SU-DHL-6 (cell line): Measurements from ENCODE around the gene GJD4.

Experiments used
- H2AFZ ChIP-seq: fragments of 200-600 bp; sonication (generic); 2 replicates; pipeline ENCODE4 v1.6.1; 2014; ENCODE audit warnings: low read depth, mild to moderate bottlenecking, moderate library complexity, mixed read lengths, antibody characterized with exemption, low read length; ENCODE audit not compliant: severe bottlenecking
- H3F3A ChIP-seq: fragments of 200-600 bp; shearing (Covaris generic); 2 replicates; pipeline ENCODE4 v1.6.0; 2016; ENCODE audit warnings: antibody characterized with exemption, mild to moderate bottlenecking; ENCODE audit not compliant: insufficient read depth
- H3K27ac ChIP-seq: fragments of 200-600 bp; sonication (generic); 2 replicates; pipeline ENCODE4 v1.5.1; 2016; ENCODE audit warnings: low read depth, mild to moderate bottlenecking, low read length, moderate library complexity, mixed read lengths
- H3K27me3 ChIP-seq: fragments of 200-600 bp; sonication (generic), shearing (Covaris generic); 2 replicates; pipeline ENCODE4 v1.6.0; 2014; ENCODE audit warnings: mild to moderate bottlenecking, low read length
- H3K36me3 ChIP-seq: fragments of 200-600 bp; sonication (generic); 2 replicates; pipeline ENCODE4 v1.6.1; 2014; ENCODE audit warnings: mild to moderate bottlenecking, low read length, mixed read lengths
- H3K4me2 ChIP-seq: fragments of 300-600, 200-600 bp; shearing (Covaris generic), sonication (generic); 2 replicates; pipeline ENCODE4 v1.6.0; 2014; ENCODE audit warnings: low read length, low read depth, mild to moderate bottlenecking; ENCODE audit not compliant: poor library complexity, severe bottlenecking
- H3K4me3 ChIP-seq: fragments of 200-600 bp; sonication (generic); 2 replicates; pipeline ENCODE4 v1.5.1; 2014; ENCODE audit warnings: antibody characterized with exemption, low read length, mild to moderate bottlenecking, mixed read lengths; ENCODE audit not compliant: insufficient read depth, poor library complexity, severe bottlenecking
- H3K79me2 ChIP-seq: fragments of 200-600 bp; sonication (generic); 2 replicates; pipeline ENCODE4 v1.6.1; 2014; ENCODE audit warnings: mild to moderate bottlenecking, low read length, moderate library complexity; ENCODE audit not compliant: insufficient read depth
- H3K9ac ChIP-seq: fragments of 200-600 bp; sonication (generic); 2 replicates; pipeline ENCODE4 v1.7.0; 2014; ENCODE audit warnings: mild to moderate bottlenecking, low read length
- H3K9me2 ChIP-seq: fragments of 200-600 bp; sonication (generic); replicated peaks from 2 replicates; pipeline ENCODE4 v1.6.1; 2014; ENCODE audit warnings: low read length; ENCODE audit not compliant: insufficient read depth
- H3K9me3 ChIP-seq: fragments of 200-600 bp; sonication (generic); 2 replicates; pipeline ENCODE4 v1.6.1; 2014; ENCODE audit warnings: low read length, mixed read lengths; ENCODE audit not compliant: insufficient read depth
- H4K20me1 ChIP-seq: fragments of 200-600 bp; sonication (generic); 2 replicates; pipeline ENCODE4 v1.6.1; 2014; ENCODE audit warnings: low read depth, mild to moderate bottlenecking, antibody characterized with exemption, low read length, moderate library complexity, mixed read lengths
- CTCF ChIP-seq: fragments of 200-600 bp; sonication (generic); IDR thresholded peaks from one replicate; pipeline ENCODE4 v1.5.1; 2017; ENCODE audit warnings: antibody characterized with exemption, mild to moderate bottlenecking, low read length, moderate library complexity; ENCODE audit not compliant: insufficient read depth, poor library complexity, severe bottlenecking
- EZH2phosphoT487 ChIP-seq: fragments of 200-600 bp; sonication (generic), shearing (Covaris generic); conservative IDR thresholded peaks from 2 replicates; pipeline ENCODE4 v1.6.1; 2018; ENCODE audit warnings: mild to moderate bottlenecking, antibody characterized with exemption, low read length, moderate library complexity, mixed read lengths

The GJD4 gene

GRCh38 chr10:35631404-35631803, 26.3 kb downstream of the GJD4 start:
- no peaks in the 10 kb centered on the region for H3F3A ChIP-seq
- H3K79me2 ChIP-seq = no peaks in the 10 kb centered on the region
- no peak overlapping the region for H2AFZ ChIP-seq
- no peak for TF ChIP-seq EZH2phosphoT487
- TF ChIP-seq CTCF = no peak
- H3K9me2 ChIP-seq = no peaks in the 10 kb centered on the region
- no peak overlapping the region for H3K9ac ChIP-seq
- H3K4me2 ChIP-seq = no peak overlapping the region
- no peaks in the 10 kb centered on the region for H4K20me1 ChIP-seq
- H3K36me3 ChIP-seq = no peaks in the 10 kb centered on the region
- no peak overlapping the region for H3K27ac ChIP-seq
- no peaks in the 10 kb centered on the region for H3K27me3 ChIP-seq
- no peak overlapping the region for H3K4me3 ChIP-seq
- H3K9me3 ChIP-seq = no peaks in the 10 kb centered on the region

DNA sequence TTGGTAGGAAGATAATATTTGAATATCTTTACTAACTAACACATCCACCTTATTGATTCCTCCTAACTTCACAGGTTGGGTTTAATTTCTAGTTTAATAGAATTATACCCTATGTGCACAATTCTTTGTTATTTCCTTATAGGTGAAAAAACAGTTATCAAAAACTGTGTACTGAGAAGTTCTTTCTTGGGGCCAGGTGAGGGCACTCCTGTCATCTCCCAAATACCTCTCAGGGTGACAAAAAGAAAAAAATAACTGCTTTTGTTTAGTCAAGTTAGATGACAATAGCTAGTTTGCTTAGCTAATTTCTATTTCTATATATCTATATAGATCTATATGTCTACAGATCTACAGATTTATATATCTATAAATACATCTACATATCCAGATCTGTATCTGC, 26.9 kb downstream of the GJD4 start:
- H3F3A ChIP-seq = no peaks in the 10 kb centered on the region

GRCh38 chr10:35633006-35633980, 28.2 kb downstream of the GJD4 start:
- Histone ChIP-seq H3K27me3 (no peaks in the 10 kb centered on the region), H3K9ac (no peak overlapping the region), H3K27ac (no peak overlapping the region), H3K9me3 (no peaks in the 10 kb centered on the region), H3K9me2 (no peaks in the 10 kb centered on the region), H3K4me2 (no peak overlapping the region), H2AFZ (no peak overlapping the region), H3F3A (no peaks in the 10 kb centered on the region), H3K4me3 (no peak overlapping the region), H3K79me2 (no peaks in the 10 kb centered on the region), H3K36me3 (no peaks in the 10 kb centered on the region), H4K20me1 (no peaks in the 10 kb centered on the region)
- no peak for TF ChIP-seq EZH2phosphoT487
- no peak for TF ChIP-seq CTCF

More for the DNA sequence above, 26.9 kb downstream of the GJD4 start:
- H3K27ac ChIP-seq = no peak overlapping the region
- H3K9me3 ChIP-seq = no peaks in the 10 kb centered on the region
- no peak overlapping the region for H3K9ac ChIP-seq
- no peaks in the 10 kb centered on the region for H4K20me1 ChIP-seq
- no peak overlapping the region for H3K4me3 ChIP-seq
- TF ChIP-seq EZH2phosphoT487 (no peak), CTCF (no peak)
- no peak overlapping the region for H3K4me2 ChIP-seq
- no peaks in the 10 kb centered on the region for H3K36me3 ChIP-seq
- H3K27me3 ChIP-seq = no peaks in the 10 kb centered on the region
- no peaks in the 10 kb centered on the region for H3K9me2 ChIP-seq
- H3K79me2 ChIP-seq = no peaks in the 10 kb centered on the region
- no peak overlapping the region for H2AFZ ChIP-seq
